Dermis microvascular lymphatic vessel endothelial cell (primary cell): ENCODE data around the gene ITIH5. TPM values are rescaled to one million over a fixed set of nuclear protein-coding genes. Genes with fewer than 3 reads are reported as not detected.

ENCODE experiments used
- DNase-seq, 2 donors: peaks; one replicate each; pipeline versions ENCODE4 v3.0.0 to v3.0.0-alpha.2; 2010; ENCODE audit warnings: low read depth in 2 of 2
- total RNA-seq: library from RNA; depleted of rRNA; stranded (reverse); fragments of >200 nt; gene quantifications from 2 replicates; pipeline ENCODE4 v1.2.1, GENCODE V29; 2014

The ITIH5 gene
- total RNA-seq, 1 donor from 2014 or later, result 0.26 TPM

GRCh38 chr10:7587168-7587864, 79.5 kb downstream of the ITIH5 start:
- no peak for DNase-seq

GRCh38 chr10:7585228-7585627, 81.5 kb downstream of the ITIH5 start:
- DNase-seq, result no peak

GRCh38 chr10:7583626-7584025, 83.1 kb downstream of the ITIH5 start:
- no peak for DNase-seq

- no peak for DNase-seq
Observed at GRCh38 chr10:7580520-7580919, 86.2 kb downstream of the ITIH5 start.

- no peak for DNase-seq
Observed at GRCh38 chr10:7579681-7580080, 87.1 kb downstream of the ITIH5 start.

- DNase-seq, result no peak
Observed at GRCh38 chr10:7577579-7577978, 89.2 kb downstream of the ITIH5 start.

- no peak for DNase-seq
Observed at GRCh38 chr10:7577176-7577575, 89.6 kb downstream of the ITIH5 start.

GRCh38 chr10:7576340-7576739, 90.4 kb downstream of the ITIH5 start:
- DNase-seq, result no peak

- peak in 1 of 2 donors; percentile 43 for DNase-seq
Observed at GRCh38 chr10:7572391-7572790, 94.4 kb downstream of the ITIH5 start.

- DNase-seq, result no peak
Observed at GRCh38 chr10:7571981-7572380, 94.8 kb downstream of the ITIH5 start.

- DNase-seq, result no peak
Observed at GRCh38 chr10:7567911-7568620, 98.7 kb downstream of the ITIH5 start.

- DNase-seq, result no peak
Observed at GRCh38 chr10:7566891-7567290, 99.9 kb downstream of the ITIH5 start.

- no peak for DNase-seq
Observed at GRCh38 chr10:7565871-7566270, 100.9 kb downstream of the ITIH5 start.

GRCh38 chr10:7563770-7564169, 103.0 kb downstream of the ITIH5 start:
- no peak for DNase-seq

GRCh38 chr10:7563368-7563767, 103.4 kb downstream of the ITIH5 start:
- DNase-seq, result no peak

- no peak for DNase-seq
Observed at GRCh38 chr10:7561985-7562384, 104.8 kb downstream of the ITIH5 start.

GRCh38 chr10:7561216-7561893, 105.4 kb downstream of the ITIH5 start:
- DNase-seq, result peak in 1 of 2 donors; percentile 12

GRCh38 chr10:7560519-7560918, 106.2 kb downstream of the ITIH5 start:
- no peak for DNase-seq

- DNase-seq, result no peak
Observed at GRCh38 chr10:7559386-7559785, 107.4 kb downstream of the ITIH5 start.

- no peak for DNase-seq
Observed at GRCh38 chr10:7558036-7558435, 108.7 kb downstream of the ITIH5 start.

- DNase-seq, result no peak
Observed at GRCh38 chr10:7553531-7553930, 113.2 kb downstream of the ITIH5 start.

GRCh38 chr10:7551950-7552716, 114.6 kb downstream of the ITIH5 start:
- DNase-seq, result no peak
